H1 (cell line): ENCODE results near the gene B4GALT5. TPM values are rescaled to one million over a fixed set of nuclear protein-coding genes. Genes with fewer than 3 reads are reported as not detected.

Experiments used
- CTCF ChIA-PET: fragments of 300-600 bp; sonication (Branson Sonifier 250); formaldehyde crosslinking; loops from one replicate; lab custom pipeline; 2021; ENCODE audit not compliant: partially characterized antibody; lab: Charles Lee
- POLR2A ChIA-PET: fragments of 300-600 bp; sonication (Branson Sonifier 250); formaldehyde crosslinking; loops from one replicate; lab custom pipeline; 2021; ENCODE audit warnings: inconsistent platforms; ENCODE audit not compliant: partially characterized antibody; lab: Charles Lee
- DNase-seq, 2 experiments: peaks; one replicate each; pipeline versions ENCODE4 v3.0.0 to v3.0.0-alpha.2; 2010 to 2022; ENCODE audit warnings: low spot score in 2 of 2, low read depth in 1 of 2, mixed read lengths in 1 of 2
- FAIRE-seq: peaks from 2 replicates; lab custom pipeline; 2011; peaks lifted over from hg19 to GRCh38; lab: Jason Lieb, UNC
- H2AFZ ChIP-seq: 2 replicates; pipeline ENCODE4 v1.8.1; 2012; ENCODE audit warnings: low read length, inconsistent platforms
- H2AK5ac ChIP-seq: 2 replicates; pipeline ENCODE4 v1.6.1; 2013; ENCODE audit warnings: low read depth, low read length
- H2BK120ac ChIP-seq: replicated peaks from 2 replicates; pipeline ENCODE3; 2013; ENCODE audit warnings: low read depth, low read length, inconsistent platforms
- H2BK12ac ChIP-seq: 2 replicates; pipeline ENCODE4 v1.6.1; 2013; ENCODE audit warnings: low read depth, low read length
- H2BK15ac ChIP-seq: 2 replicates; pipeline ENCODE4 v1.6.1; 2013; ENCODE audit warnings: low read length
- H2BK20ac ChIP-seq: 2 replicates; pipeline ENCODE4 v1.6.1; 2013; ENCODE audit warnings: low read length
- H2BK5ac ChIP-seq: 2 replicates; pipeline ENCODE4 v1.6.1; 2013; ENCODE audit warnings: low read depth, low read length
- H3K14ac ChIP-seq: 2 replicates; pipeline ENCODE4 v1.6.1; 2013; ENCODE audit warnings: inconsistent platforms; ENCODE audit not compliant: insufficient read length
- H3K18ac ChIP-seq: 2 replicates; pipeline ENCODE4 v1.6.1; 2013; ENCODE audit warnings: low read length; ENCODE audit errors: extremely low read depth
- H3K23ac ChIP-seq: 2 replicates; pipeline ENCODE4 v1.6.1; 2013; ENCODE audit warnings: inconsistent platforms; ENCODE audit not compliant: insufficient read length
- H3K23me2 ChIP-seq: 2 replicates; pipeline ENCODE4 v1.6.1; 2013; ENCODE audit warnings: low read depth, low read length
- H3K27ac ChIP-seq: 2 replicates; pipeline ENCODE4 v1.6.1; 2011; ENCODE audit warnings: low read depth, low read length, inconsistent platforms
- H3K27me3 ChIP-seq, 4 experiments: replicated peaks in 1 of 4; 1 replicate in 1 of 4; 2 replicates in 3 of 4; pipeline versions ENCODE4 v1.6.1 to v1.8.1; 2011 to 2013; ENCODE audit warnings: low read length in 3 of 4, mild to moderate bottlenecking in 3 of 4, inconsistent platforms in 2 of 4, mixed read lengths in 2 of 4, moderate library complexity in 1 of 4; ENCODE audit not compliant: control insufficient read depth in 3 of 4, insufficient read depth in 3 of 4; ENCODE audit errors: extremely low read depth in 1 of 4
- H3K36me3 ChIP-seq, 4 experiments: 2 replicates each; pipeline versions ENCODE4 v1.6.1 to v1.8.1; 2011 to 2013; ENCODE audit warnings: mild to moderate bottlenecking in 4 of 4, low read length in 3 of 4, moderate library complexity in 2 of 4, control low read depth in 1 of 4, inconsistent platforms in 1 of 4; ENCODE audit not compliant: insufficient read depth in 4 of 4, control insufficient read depth in 2 of 4
- H3K4ac ChIP-seq: replicated peaks from 2 replicates; pipeline ENCODE3; 2013; ENCODE audit warnings: low read length, low read depth, mixed read lengths, inconsistent platforms; ENCODE audit not compliant: insufficient read length
- H3K4me1 ChIP-seq, 4 experiments: replicated peaks in 1 of 4; 1 replicate in 1 of 4; 2 replicates in 3 of 4; pipeline versions ENCODE4 v1.6.1 to v1.8.1; 2011 to 2013; ENCODE audit warnings: low read length in 3 of 4, inconsistent platforms in 2 of 4, mixed read lengths in 1 of 4; ENCODE audit not compliant: insufficient read depth in 4 of 4, control insufficient read depth in 3 of 4
- H3K4me2 ChIP-seq, 2 experiments: 2 replicates each; pipeline versions ENCODE4 v1.6.1 to v1.8.1; 2011 to 2013; ENCODE audit warnings: low read depth in 2 of 2, low read length in 2 of 2, control low read depth in 1 of 2, inconsistent platforms in 1 of 2, mild to moderate bottlenecking in 1 of 2; ENCODE audit not compliant: insufficient read depth in 1 of 2
- H3K4me3 ChIP-seq, 4 experiments: fragments of 200-600, 300-600 bp in 1 of 4; sonication (generic), shearing (Covaris generic), sonication (Bioruptor Twin) in 1 of 4; 2 replicates each; pipeline versions ENCODE4 v1.5.1 to v1.8.1; 2011 to 2016; ENCODE audit warnings: low read length in 4 of 4, low read depth in 3 of 4, control low read depth in 2 of 4, inconsistent platforms in 2 of 4, mild to moderate bottlenecking in 2 of 4, mixed read lengths in 1 of 4, moderate library complexity in 1 of 4; ENCODE audit not compliant: insufficient read depth in 2 of 4; ENCODE audit errors: extremely low read depth in 1 of 4
- H3K56ac ChIP-seq: replicated peaks from 2 replicates; pipeline ENCODE3; 2013; ENCODE audit warnings: low read depth, mild to moderate bottlenecking, mixed read lengths, low read length, inconsistent platforms; ENCODE audit not compliant: insufficient read length
- H3K79me1 ChIP-seq: 2 replicates; pipeline ENCODE4 v1.6.1; 2013; ENCODE audit warnings: low read depth, low read length, control low read depth
- H3K79me2 ChIP-seq, 2 experiments: 2 replicates each; pipeline versions ENCODE4 v1.6.1 to v1.8.1; 2012 to 2013; ENCODE audit warnings: low read length in 2 of 2, mild to moderate bottlenecking in 2 of 2, inconsistent platforms in 1 of 2; ENCODE audit not compliant: insufficient read depth in 2 of 2, control insufficient read depth in 1 of 2
- H3K9ac ChIP-seq, 4 experiments: replicated peaks in 1 of 4; 1 replicate in 1 of 4; 2 replicates in 3 of 4; pipeline versions ENCODE4 v1.6.1 to v1.8.1; 2011 to 2013; ENCODE audit warnings: low read depth in 3 of 4, low read length in 3 of 4, control low read depth in 2 of 4, mild to moderate bottlenecking in 2 of 4, moderate library complexity in 2 of 4, inconsistent platforms in 1 of 4; ENCODE audit errors: extremely low read depth in 1 of 4
- H3K9me3 ChIP-seq, 2 experiments: 2 replicates each; pipeline versions ENCODE4 v1.6.1 to v1.8.1; 2012 to 2013; ENCODE audit warnings: mild to moderate bottlenecking in 2 of 2, moderate library complexity in 2 of 2, control low read depth in 1 of 2, inconsistent platforms in 1 of 2, low read depth in 1 of 2, low read length in 1 of 2, mixed read lengths in 1 of 2; ENCODE audit not compliant: insufficient read depth in 2 of 2
- H4K20me1 ChIP-seq, 2 experiments: replicated peaks in 1 of 2; 2 replicates each; pipeline versions ENCODE3 to v1.8.1; 2011 to 2013; ENCODE audit warnings: inconsistent platforms in 2 of 2, low read length in 2 of 2, mild to moderate bottlenecking in 1 of 2; ENCODE audit not compliant: insufficient read depth in 2 of 2, control insufficient read depth in 1 of 2
- H4K5ac ChIP-seq: 2 replicates; pipeline ENCODE4 v1.6.1; 2013; ENCODE audit warnings: low read length, low read depth, mixed read lengths, inconsistent platforms; ENCODE audit not compliant: insufficient read length
- H4K8ac ChIP-seq: 2 replicates; pipeline ENCODE4 v1.8.0; 2013; ENCODE audit warnings: mild to moderate bottlenecking, moderate library complexity, low read length, inconsistent platforms; ENCODE audit not compliant: insufficient read depth; ENCODE audit errors: extremely low read depth
- H4K91ac ChIP-seq: replicated peaks from 2 replicates; pipeline ENCODE3; 2013; ENCODE audit warnings: low read length, mixed read lengths, inconsistent platforms; ENCODE audit not compliant: insufficient read length
- RXRA ChIP-seq: IDR thresholded peaks from 2 replicates; pipeline ENCODE4 v1.6.1; 2011; ENCODE audit warnings: low read depth, mild to moderate bottlenecking, low read length, moderate library complexity; ENCODE audit not compliant: insufficient read depth
- SIN3A ChIP-seq, 2 experiments: IDR thresholded peaks in 1 of 2; conservative IDR thresholded peaks in 1 of 2; 2 replicates each; pipeline ENCODE4 v1.6.1; 2011 to 2012; ENCODE audit warnings: low read length in 2 of 2, improper control_type of control experiment in 1 of 2, low read depth in 1 of 2, mild to moderate bottlenecking in 1 of 2
- SIRT6 ChIP-seq: IDR thresholded peaks from one replicate; pipeline ENCODE4 v1.7.1; 2012; ENCODE audit warnings: low read length, inconsistent platforms
- SP1 ChIP-seq: IDR thresholded peaks from 2 replicates; pipeline ENCODE4 v1.6.1; 2011; ENCODE audit warnings: low read depth, low read length
- SUZ12 ChIP-seq: fragments of 200-600 bp; sonication (generic); IDR thresholded peaks from 2 replicates; pipeline ENCODE4 v1.6.1; 2012; ENCODE audit warnings: mild to moderate bottlenecking, inconsistent platforms, low read length, moderate library complexity, mixed read lengths
- WGBS, 2 experiments: shearing (Covaris generic) in 1 of 2; methylation state at CpG; one replicate each; pipeline versions ENCODE4 v1.1.6 to v1.1.7; 2013 to 2015; ENCODE audit warnings: low lambda C conversion rate in 2 of 2, mixed read lengths in 2 of 2, inconsistent platforms in 1 of 2, low coverage in 1 of 2, missing lambda C conversion rate in 1 of 2; ENCODE audit not compliant: insufficient replicate concordance in 2 of 2, insufficient coverage in 1 of 2, insufficient read length in 1 of 2; ENCODE audit errors: extremely low coverage in 1 of 2, missing lambda C conversion rate in 1 of 2; 5-methylcytosine and 5-hydroxymethylcytosine counted together
- polyA plus RNA-seq, 7 experiments: library from polyadenylated mRNA; depleted of rRNA in 3 of 7; stranded (reverse) in 5 of 7; unstranded in 2 of 7; fragments of >200 nt in 5 of 7; fragments of 200-250 nt in 2 of 7; gene quantifications; 1 replicate in 5 of 7; 2 replicates in 1 of 7; 4 replicates in 1 of 7; pipeline versions ENCODE4 v1.2.1 to v1.2.3, GENCODE V29; 2011 to 2013; ENCODE audit warnings: missing spikeins in 2 of 7, mixed read lengths in 2 of 7
- total RNA-seq: library from RNA; stranded (reverse); fragmentation: NEBNext Ultra II Directional; extraction: Animal tissue kit (Norgen Biotek cat#: 25700); gene quantifications from 2 replicates; pipeline ENCODE4 v1.2.1, GENCODE V29; 2021
- TF ChIP-seq, protein P1 (sequence below), 3 experiments: IDR thresholded peaks; 1 replicate in 2 of 3; 2 replicates in 1 of 3; pipeline versions ENCODE4 v1.5.1 to v1.6.1; 2011; ENCODE audit warnings: low read length in 3 of 3, mild to moderate bottlenecking in 3 of 3, inconsistent platforms in 2 of 3, low read depth in 1 of 3, moderate library complexity in 1 of 3; ENCODE audit not compliant: insufficient read depth in 1 of 3; ENCODE audit errors: control extremely low read depth in 1 of 3

B4GALT5 gene
- total and polyA plus RNA-seq, 2 of the 8 experiments (the other 6 are each of a cell fraction or from before 2014, with no cell fraction given), result 46.5 to 75.4 TPM

DNA sequence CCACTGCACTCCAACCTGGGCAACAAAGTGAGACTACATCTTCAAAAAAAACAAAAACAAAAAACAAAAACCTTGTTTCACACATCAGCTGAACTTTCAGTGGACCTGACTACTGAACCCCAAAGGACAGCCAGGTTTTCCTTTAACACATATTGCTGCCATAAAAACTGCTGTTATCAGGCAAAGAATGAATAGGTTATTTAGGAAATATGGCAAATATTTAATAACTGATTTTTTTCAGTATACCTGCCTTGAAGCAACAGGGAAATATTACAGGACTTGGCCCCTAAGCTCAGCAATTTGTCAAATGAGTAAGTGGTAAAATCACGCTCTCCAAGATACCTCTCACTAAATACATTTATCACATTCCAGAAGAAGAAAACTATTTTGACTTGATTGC lies 34.0 kb downstream of the B4GALT5 start:
- Histone ChIP-seq H3K36me3 (no peaks in the 10 kb centered on the region), H2BK12ac (no peak overlapping the region), H3K9ac (no peak overlapping the region), H3K14ac (no peak overlapping the region), H2AK5ac (no peak overlapping the region), H2BK5ac (no peak overlapping the region), H4K91ac (no peak overlapping the region), H3K4me1 (peaks cover 0 to 21% (median 14%) of the 10 kb centered on the region in 4 experiments; a peak in 6 of 7 replicates), H3K9me3 (no peaks in the 10 kb centered on the region), H3K23ac (no peak overlapping the region), H3K56ac (no peak overlapping the region), H4K5ac (no peak overlapping the region), H3K79me1 (peaks cover 18% of the 10 kb centered on the region), H3K4ac (no peak overlapping the region), H3K18ac (no peak overlapping the region), H3K23me2 (no peaks in the 10 kb centered on the region; the same call in 1 of the 2 replicates), H2BK20ac (no peak overlapping the region), H3K4me3 (no peak overlapping the region), H4K8ac (no peak overlapping the region), H2BK120ac (no peak overlapping the region), H3K4me2 (no peak overlapping the region), H3K27me3 (no peaks in the 10 kb centered on the region), H3K27ac (no peak overlapping the region), H3K79me2 (peaks cover 44 to 99% of the 10 kb centered on the region in 2 experiments), H2BK15ac (no peak overlapping the region), H4K20me1 (peaks cover 16 to 28% of the 10 kb centered on the region in 2 experiments), H2AFZ (no peak overlapping the region)
- 88% methylated on average over 1 of the region's 1 CpG; no CpG with 5 or more reads in 1 of the 2 experiments for WGBS, 2 experiments
- FAIRE-seq, result no peak
- no peak for DNase-seq
- no peak for TF ChIP-seq SIRT6
- no peak for TF ChIP-seq SUZ12
- TF ChIP-seq, protein P1, sequence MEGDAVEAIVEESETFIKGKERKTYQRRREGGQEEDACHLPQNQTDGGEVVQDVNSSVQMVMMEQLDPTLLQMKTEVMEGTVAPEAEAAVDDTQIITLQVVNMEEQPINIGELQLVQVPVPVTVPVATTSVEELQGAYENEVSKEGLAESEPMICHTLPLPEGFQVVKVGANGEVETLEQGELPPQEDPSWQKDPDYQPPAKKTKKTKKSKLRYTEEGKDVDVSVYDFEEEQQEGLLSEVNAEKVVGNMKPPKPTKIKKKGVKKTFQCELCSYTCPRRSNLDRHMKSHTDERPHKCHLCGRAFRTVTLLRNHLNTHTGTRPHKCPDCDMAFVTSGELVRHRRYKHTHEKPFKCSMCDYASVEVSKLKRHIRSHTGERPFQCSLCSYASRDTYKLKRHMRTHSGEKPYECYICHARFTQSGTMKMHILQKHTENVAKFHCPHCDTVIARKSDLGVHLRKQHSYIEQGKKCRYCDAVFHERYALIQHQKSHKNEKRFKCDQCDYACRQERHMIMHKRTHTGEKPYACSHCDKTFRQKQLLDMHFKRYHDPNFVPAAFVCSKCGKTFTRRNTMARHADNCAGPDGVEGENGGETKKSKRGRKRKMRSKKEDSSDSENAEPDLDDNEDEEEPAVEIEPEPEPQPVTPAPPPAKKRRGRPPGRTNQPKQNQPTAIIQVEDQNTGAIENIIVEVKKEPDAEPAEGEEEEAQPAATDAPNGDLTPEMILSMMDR (IDR thresholded peaks at IDR 0.05; ENCODE audit: control extremely low read depth in 1 of 3, insufficient read depth in 1 of 3, low read depth in 1 of 3, low read length in 3 of 3), result no peak
- no peak for TF ChIP-seq RXRA
- TF ChIP-seq SP1, result no peak
- no peak for TF ChIP-seq SIN3A (conservative IDR thresholded peaks at IDR 0.05 in 1 of 2, IDR thresholded peaks at IDR 0.05 in 1 of 2; ENCODE audit: low read depth in 1 of 2, low read length in 2 of 2)
- ChIA-PET POLR2A (interaction anchor here (0.9 to 1.8 kb wide), 2 partner anchors 9 to 22 kb away, joined by 3 to 6 read pairs; no protein-coding TSS in a partner anchor), CTCF (interaction anchor here (0.9 to 2.1 kb wide), 4 partner anchors 66 to 166 kb away, joined by 3 to 6 read pairs (median 4); no protein-coding TSS in a partner anchor)
